Measurements from ENCODE around the gene RABEP2.
"Not testable (repeated sequence)": the region's sequence is repeated elsewhere in the genome, so short reads cannot be mapped to it uniquely, and the experiment has no call there.

The RABEP2 gene

GRCh38 chr16:28903344-28904042 lies 21.5 kb downstream of the RABEP2 start:
- no peak for DNase-seq (ENCODE audit: low spot score)

- no peak for DNase-seq (ENCODE audit: low spot score)
Observed at GRCh38 chr16:28902909-28903308, 22.1 kb downstream of the RABEP2 start.

DNA sequence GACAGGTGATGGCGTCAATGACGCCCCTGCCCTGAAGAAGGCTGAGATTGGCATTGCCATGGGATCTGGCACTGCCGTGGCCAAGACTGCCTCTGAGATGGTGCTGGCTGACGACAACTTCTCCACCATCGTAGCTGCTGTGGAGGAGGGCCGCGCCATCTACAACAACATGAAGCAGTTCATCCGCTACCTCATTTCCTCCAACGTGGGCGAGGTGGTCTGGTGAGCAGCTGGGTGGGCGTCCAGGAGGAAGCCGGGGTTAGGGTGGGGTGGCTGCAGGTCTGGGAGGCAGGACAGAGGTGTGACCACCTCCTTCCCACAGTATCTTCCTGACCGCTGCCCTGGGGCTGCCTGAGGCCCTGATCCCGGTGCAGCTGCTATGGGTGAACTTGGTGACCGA lies 23.2 kb downstream of the RABEP2 start:
- no peak for DNase-seq (ENCODE audit: low spot score)

DNA sequence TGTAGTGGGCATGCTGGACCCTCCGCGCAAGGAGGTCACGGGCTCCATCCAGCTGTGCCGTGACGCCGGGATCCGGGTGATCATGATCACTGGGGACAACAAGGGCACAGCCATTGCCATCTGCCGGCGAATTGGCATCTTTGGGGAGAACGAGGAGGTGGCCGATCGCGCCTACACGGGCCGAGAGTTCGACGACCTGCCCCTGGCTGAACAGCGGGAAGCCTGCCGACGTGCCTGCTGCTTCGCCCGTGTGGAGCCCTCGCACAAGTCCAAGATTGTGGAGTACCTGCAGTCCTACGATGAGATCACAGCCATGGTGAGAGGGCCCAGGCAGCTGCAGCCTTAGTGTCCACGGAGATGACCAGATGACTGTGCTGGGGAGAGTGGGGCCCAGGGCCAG lies 24.4 kb downstream of the RABEP2 start:
- no peak for DNase-seq (ENCODE audit: low spot score)

GRCh38 chr16:28899882-28900590 lies 25.0 kb downstream of the RABEP2 start:
- DNase-seq (ENCODE audit: low spot score) = no peak

GRCh38 chr16:28898942-28899341 lies 26.1 kb downstream of the RABEP2 start:
- no peak for DNase-seq (ENCODE audit: low spot score)

GRCh38 chr16:28898266-28898665 lies 26.8 kb downstream of the RABEP2 start:
- no peak for DNase-seq (ENCODE audit: low spot score)

GRCh38 chr16:28897826-28898225 lies 27.2 kb downstream of the RABEP2 start:
- no peak for DNase-seq (ENCODE audit: low spot score)

- DNase-seq (ENCODE audit: low spot score) = no peak
Observed at GRCh38 chr16:28895609-28896008, 29.4 kb downstream of the RABEP2 start.

- DNase-seq (ENCODE audit: low spot score) = no peak
Observed at GRCh38 chr16:28893291-28893690, 31.7 kb downstream of the RABEP2 start.

DNA sequence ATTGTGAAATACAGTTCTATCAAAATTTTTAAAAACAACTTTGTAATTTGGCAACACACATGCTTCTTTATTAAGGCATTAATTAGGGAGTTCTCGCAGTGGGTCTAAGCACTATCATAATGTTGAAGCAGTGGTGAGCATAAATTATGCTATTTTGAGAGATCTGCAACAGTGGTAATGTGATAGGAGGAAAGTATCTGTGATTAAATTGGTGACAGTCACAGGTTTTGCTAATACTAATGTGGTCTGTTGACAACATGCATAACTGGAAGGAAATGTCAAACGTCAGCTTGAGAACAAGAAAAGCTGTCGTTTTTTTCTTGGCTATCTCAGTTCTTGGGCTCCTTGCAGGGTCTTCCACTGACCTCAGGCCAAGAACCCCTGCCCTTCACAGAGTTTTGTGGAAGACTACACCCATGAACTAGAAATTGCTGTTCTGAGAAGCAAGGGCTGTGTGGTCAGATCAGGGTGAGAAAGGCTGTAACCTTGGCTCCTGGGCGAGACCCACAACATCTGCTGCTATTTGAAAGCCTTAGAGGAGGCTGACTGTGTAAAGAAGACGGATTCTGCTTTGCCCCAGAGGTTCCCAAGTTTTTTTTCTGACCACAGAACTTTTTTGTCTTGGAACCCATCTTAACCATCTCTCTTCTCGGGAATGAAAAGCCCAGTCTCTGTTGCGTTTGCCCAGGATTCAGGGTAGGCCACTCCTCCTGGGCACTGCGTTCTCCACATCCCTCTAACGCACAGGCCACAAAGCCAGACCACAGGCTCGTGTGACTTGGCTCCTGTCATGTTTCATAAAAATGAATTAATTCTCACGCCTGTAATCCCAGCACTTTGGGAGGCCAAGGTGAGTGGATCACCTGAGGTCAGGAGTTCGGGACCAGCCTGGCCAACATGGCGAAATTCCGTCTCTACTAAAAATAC lies 32.8 kb downstream of the RABEP2 start:
- no peak for DNase-seq (ENCODE audit: low spot score)

GRCh38 chr16:28890355-28890754 lies 34.7 kb downstream of the RABEP2 start:
- DNase-seq (ENCODE audit: low spot score) = not testable (repeated sequence)

DNA sequence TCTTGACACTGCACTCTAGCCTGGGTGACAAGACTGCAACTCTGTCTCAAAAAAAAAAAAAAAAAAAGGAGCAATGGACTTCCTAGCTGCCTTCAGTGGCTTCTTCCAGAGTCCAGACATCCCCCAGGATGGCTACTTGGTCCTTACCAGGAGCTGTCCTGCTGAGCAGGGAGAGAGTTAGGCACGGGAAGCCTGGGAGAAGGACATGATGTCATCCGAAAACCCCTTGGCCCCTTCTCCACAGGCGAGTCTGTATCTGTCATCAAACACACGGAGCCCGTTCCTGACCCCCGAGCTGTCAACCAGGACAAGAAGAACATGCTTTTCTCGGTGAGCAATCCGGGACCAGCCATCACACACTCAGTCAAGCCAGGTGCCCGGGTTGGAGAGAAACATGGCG lies 38.1 kb downstream of the RABEP2 start:
- no peak for DNase-seq (ENCODE audit: low spot score)

GRCh38 chr16:28884045-28884444 lies 41.0 kb downstream of the RABEP2 start:
- no peak for DNase-seq (ENCODE audit: low spot score)

DNA sequence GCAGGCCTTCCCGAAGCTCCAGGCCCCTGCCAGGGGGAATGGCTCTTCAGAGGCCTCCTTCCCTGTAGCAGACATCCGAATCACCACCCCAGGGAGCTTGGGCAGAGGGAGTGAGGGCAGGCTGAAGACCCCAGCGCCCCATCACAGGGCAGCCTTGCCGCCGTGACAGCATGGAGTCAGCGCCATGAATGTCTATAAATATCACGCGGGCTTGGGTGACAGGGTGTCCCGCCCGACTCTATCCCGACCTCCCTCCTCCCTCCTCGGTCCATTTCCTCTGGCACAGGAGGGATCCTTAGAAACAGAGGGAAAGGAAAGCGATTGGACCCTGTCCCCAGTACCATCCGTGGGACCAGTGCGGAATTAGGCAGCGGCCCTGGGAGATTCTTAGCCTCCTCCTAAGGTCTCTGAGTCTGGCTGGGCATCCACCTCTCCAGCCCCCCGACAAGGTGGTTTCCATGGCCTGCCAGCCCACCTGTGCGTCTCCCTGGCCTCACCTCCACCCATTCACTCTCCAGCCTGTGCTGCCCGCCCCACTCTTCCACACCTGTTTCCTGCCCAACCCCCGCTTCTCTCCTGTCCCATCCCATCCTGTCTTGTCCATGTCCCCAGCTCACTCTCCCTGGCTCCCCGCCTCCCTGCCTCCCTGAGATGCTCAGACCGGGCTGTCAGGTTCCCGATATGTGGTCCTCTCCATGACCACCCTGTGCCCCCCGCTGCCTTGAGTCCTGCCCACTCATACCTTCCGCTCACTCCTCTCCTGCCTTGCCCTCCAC lies 41.6 kb downstream of the RABEP2 start:
- DNase-seq (ENCODE audit: low spot score) = no peak

DNA sequence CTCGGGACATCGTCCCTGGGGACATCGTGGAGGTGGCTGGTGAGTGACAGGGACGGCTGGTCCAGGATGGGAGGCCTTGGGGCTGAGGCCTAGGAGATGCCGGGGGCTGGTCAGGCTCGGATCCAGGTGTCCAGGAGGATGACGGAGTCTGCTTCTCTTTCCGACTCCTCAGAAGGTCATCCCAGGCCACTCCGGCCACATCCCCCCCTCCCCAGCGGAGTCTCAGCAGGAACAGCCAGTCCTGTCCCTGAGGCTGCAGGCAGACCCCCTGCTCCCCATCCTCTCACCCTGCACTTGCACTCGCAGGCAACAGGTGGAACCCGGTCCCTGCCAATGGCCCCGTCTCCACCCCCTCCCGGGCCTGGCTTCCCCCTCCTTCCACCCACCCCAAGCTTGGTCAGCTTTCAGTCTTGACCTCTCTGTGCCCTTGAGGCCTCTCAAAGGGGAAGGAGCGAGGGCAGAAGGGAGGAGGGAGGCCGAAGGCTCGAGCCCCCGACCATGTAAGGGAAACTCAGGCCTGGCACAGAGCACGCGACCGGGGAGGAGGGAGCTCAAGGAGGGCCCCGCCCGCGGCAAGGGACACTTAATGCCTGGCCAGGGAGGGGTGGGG lies 42.4 kb downstream of the RABEP2 start:
- DNase-seq (ENCODE audit: low spot score) = no peak

GRCh38 chr16:28881565-28881964 lies 43.5 kb downstream of the RABEP2 start:
- not testable (repeated sequence) for DNase-seq (ENCODE audit: low spot score)

GRCh38 chr16:28880955-28881354 lies 44.1 kb downstream of the RABEP2 start:
- no peak for DNase-seq (ENCODE audit: low spot score)

- no peak for DNase-seq (ENCODE audit: low spot score)
Observed at GRCh38 chr16:28880589-28880915, 44.5 kb downstream of the RABEP2 start.

- DNase-seq (ENCODE audit: low spot score) = peak; percentile 99
Observed at GRCh38 chr16:28879841-28880588, 45.0 kb downstream of the RABEP2 start.

All from AG20443 (cell line).